GM03348 (cell line): Measurements from ENCODE around the gene HIPK4.
"Not testable (repeated sequence)": the region's sequence is repeated elsewhere in the genome, so short reads cannot be mapped to it uniquely, and the experiment has no call there.

Experiments
- DNase-seq: peaks from one replicate; pipeline ENCODE4 v3.0.0; 2012; ENCODE audit warnings: low spot score

The HIPK4 gene, protein sequence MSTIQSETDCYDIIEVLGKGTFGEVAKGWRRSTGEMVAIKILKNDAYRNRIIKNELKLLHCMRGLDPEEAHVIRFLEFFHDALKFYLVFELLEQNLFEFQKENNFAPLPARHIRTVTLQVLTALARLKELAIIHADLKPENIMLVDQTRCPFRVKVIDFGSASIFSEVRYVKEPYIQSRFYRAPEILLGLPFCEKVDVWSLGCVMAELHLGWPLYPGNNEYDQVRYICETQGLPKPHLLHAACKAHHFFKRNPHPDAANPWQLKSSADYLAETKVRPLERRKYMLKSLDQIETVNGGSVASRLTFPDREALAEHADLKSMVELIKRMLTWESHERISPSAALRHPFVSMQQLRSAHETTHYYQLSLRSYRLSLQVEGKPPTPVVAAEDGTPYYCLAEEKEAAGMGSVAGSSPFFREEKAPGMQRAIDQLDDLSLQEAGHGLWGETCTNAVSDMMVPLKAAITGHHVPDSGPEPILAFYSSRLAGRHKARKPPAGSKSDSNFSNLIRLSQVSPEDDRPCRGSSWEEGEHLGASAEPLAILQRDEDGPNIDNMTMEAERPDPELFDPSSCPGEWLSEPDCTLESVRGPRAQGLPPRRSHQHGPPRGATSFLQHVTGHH

DNA sequence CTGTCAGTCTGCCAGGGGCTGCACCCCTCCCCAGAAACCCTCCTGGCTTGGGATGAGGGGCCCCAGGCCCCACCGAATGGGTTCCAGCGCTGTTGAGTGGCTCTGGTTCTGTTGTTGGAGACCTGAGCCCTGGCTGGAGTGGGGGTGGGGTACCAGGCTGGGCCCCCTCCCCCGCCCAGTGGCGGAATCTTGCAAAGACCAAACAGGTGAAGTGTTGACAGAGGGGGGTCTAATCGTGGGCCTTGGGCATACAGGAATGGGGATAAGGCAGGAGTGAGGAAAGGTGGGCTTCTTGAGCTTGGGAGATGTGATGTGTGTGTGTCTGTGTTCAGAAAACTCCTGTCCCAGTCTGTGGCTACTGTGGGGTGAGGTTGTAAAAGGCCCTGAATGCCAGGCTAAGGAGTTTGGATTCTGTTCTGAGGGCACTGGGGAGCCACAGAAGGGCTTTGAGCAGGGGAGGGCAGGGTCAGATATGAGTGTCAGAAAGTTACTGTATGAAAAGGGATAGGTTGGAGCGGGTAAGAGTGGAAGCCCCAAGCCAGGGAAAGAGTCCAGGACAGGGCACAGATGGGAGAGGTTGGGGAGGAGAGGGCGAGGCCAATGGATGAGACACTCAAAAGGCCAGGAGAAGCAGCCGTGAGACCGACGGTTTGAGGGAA lies at the start of gene HIPK4:
HIPK4 (minus strand) TSS at position 98 of the 659 bp plus-strand sequence. CDS start 279 bp downstream, outside the sequence.
- no peak for DNase-seq

DNA sequence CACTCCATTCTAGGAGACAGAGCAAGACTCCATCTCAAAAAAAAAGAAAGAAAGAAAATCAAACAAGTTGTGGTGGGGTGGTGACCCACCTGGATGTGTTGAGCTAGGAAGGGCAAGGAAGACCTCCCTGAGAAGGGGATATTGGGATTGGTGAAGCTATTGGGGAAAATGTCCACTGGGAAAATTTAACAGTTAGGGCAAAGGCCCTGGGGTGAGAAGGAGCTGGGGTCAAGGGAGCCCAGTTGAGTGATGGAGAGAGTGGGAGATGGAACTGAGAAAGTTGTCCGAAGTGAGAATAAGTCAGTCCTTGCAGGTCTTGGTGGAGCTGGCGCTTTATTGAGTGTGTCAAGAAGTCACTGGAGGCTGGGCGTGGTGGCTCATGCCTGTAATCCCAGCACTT lies 48.3 kb upstream of the HIPK4 start:
- DNase-seq: no peak

DNA sequence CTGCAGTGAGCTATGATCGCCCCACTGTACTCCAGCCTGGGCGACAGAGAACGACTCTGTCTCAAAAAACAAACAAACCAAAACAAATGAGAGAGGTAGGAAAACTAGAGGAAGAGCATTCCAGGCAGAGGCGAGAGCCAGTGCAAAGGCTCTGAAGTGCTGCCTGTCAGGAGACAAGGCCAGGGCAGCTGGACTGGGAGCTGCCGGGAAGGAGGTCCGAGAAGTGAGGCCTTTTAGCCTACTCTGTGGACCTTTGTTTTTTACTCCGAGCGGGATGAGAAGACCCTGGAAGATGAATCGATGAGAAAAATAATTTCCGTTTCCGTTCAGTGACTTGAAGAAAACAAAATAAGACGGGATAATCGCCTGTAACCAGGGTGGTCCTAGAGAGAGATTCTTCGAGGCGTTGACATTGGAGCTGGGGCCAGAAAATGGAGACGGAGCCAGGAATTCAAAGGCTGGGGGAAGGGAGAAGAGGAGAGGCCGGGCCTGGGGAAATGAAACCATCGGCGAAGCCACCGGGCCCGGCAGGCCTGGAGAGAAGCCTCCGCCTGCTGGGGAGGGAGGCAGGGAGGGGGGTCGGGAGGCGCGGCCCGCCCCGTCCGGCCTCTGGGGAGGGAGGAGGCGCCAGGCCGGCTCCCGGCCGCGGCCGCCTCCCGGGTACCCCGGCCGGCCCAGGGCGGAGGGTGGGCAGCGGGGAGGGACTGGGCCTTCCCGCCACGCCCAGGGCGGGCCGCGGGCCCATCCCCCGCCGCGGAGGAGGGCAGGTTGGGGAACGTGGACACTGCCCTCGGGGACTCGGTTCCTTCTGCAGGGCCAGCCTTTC lies 43.6 kb upstream of the HIPK4 start:
- DNase-seq: peak; percentile 95

DNA sequence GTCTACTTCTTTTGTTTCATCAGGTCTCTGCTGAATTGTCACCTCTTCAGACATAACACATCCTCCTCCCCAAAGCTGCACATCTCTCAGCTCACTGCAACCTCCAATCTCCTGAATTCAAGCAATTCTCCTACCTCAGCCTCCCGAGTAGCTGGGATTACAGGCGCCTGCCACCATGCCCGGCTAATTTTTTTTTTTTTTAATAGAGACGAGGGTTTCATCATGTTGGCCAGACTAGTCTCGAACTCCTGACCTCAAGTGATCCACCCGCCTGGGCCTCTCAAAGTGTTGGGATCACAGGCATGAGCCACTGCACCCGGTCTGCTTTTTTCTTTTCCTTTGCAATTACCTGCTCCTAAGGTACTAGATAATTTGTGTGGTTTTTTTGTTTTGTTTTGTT lies 42.8 kb upstream of the HIPK4 start:
- not testable (repeated sequence) for DNase-seq

DNA sequence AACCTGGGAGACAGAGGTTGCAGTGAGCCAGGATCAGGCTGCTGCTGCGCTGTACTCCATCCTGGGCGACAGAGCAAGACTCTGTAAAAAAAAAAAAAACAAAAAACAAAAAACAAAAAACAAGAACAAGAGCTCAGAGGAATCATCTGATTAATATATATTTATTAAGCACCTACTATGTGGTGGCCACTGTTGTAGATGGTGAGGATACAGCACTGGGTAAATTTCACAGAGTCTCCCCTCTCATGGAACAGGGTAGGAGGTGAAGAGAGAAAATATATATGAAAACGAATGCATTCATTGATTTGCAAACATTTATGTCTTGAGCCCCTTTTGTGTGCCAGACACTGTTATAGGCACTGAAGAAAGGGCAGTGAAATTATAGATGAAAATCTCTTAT lies 41.7 kb upstream of the HIPK4 start:
- no peak for DNase-seq

DNA sequence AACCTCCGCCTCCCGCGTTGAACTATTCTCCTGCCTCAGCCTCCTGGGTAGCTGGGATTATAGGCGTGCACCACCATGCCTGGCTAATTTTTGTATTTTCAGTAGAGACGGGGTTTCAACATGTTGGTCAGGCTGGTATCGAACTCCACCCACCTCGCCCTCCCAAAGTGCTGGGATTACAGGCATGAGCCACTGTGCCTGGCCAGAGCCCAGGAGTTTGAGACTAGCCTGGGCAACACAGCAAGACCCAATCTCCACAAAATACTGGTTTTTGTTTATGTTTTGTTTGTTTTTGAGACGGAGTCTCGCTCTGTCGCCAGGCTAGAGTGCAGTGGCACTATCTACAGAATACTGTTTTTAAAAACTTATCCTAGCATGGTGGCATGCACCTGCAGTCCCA lies 40.3 kb upstream of the HIPK4 start:
- not testable (repeated sequence) for DNase-seq

DNA sequence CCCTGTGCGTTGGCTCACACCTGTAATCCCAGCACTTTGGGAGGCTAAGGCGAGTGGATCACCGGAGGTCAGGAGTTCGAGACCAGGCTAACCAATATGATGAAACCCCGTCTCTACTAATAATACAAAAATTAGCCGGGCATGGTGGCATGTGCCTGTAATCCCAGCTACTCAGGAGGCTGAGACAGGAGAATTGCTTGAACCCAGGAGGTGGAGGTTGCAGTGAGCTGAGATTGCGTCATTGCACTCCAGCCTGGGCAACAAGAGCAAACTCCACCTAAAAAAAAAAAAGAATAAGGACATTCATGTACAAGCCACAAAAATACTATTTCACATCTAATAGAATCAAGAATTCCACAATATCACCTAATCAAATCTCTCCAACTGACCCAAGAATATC lies 38.2 kb upstream of the HIPK4 start:
- DNase-seq: not testable (repeated sequence)

DNA sequence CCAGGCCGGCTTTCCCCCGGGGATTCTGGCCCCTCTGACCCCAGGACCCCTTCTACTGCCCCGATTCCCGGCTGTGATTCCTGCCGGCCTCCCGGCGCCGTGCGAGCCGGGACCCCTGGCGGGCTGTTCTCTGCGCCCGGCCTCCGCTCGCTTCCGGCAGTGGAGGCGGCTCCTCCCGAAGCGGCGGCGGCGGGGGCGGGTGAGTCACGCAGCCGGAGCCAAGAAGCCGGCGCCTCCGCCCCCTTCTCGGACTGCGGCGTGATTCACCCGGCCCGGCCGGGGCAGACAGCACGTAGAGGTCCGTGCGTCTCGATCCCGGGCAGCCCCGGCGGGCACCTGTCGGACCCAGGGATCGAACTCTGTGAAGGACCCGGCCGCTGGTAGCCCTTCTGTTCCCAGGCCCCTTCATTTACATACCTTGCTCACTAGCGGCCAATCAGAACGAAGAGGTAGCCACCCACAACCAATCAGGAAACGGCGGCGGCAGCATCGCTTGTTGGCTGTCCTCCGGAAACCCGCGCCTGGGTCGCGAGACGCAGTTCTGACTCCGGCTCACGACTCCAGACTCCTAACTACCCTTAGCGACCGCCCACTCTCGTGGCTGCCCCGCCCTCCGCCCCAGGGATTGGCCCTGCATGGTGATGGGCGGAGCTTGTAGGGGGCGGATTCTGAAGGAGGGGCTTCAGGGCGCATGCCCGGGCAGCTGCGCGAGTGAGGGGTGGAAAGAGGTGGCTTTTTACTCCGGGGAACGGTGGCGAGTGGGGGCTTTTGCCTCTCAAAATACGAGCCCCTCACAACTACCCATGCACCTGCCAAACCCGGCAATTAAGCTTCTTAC lies 35.7 kb upstream of the HIPK4 start, which contains the start of gene SERTAD1:
SERTAD1 (minus strand) TSS at position 543 of the 838 bp plus-strand sequence. CDS start 2,446 bp downstream, outside the sequence.
- DNase-seq: peak; percentile 98

DNA sequence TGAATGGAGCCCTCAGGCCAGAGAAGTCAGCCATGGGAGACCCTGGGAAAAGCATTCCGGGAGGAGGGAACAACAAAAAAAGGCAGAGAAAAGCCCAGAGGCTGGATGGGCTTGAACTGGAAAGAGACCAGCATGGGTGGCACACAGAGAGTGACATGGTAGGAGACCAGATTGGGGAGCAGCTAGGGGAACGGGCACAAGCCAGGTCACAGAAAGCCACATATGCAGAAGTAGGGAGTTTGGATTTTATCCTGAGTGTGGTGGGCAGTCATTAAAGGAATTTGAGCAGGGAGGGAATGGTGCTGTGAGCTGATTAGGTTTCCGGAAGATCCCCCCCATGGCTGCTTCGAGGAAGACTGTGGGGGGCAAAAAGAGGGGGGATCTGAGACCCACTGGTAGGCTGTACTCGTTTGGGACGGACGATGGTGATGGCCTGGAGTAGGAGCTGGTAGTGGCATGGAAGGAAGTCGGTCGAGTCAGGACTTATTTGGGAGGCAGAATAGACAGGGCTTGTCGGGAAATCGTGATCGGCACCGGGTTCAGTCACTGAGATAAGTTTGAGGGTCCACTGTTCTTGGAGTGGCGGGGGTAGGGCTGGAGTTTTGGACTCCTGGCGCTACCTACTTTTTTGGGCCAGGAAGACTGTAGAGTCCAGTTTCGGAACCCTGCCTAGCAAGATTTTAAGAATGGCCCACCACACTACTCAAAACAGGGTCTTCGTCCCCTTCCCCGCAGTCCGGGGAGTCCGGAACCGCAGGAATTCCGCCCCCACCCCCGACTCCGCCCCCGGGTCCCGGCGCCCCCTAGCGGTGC lies 34.9 kb upstream of the HIPK4 start:
- DNase-seq: no peak

DNA sequence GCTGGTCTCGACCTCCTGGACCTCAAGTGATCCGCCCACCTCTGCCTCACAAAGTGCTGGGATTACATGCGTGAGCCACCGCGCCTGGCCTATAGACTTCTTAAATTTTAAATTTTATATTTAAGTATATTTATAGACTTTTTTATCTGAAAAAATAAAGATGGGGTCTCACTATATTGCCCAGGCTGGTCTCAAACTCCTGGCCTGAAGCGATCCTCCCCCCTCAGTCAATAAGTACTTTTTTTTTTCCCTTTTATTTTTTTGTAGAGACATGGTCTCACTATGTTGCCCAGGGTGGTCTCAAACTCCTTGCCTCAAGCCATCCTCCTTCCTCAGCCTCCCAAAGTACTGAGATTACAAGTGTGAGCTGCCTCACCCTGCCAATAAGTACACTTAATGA lies 34.0 kb upstream of the HIPK4 start:
- DNase-seq: no peak

DNA sequence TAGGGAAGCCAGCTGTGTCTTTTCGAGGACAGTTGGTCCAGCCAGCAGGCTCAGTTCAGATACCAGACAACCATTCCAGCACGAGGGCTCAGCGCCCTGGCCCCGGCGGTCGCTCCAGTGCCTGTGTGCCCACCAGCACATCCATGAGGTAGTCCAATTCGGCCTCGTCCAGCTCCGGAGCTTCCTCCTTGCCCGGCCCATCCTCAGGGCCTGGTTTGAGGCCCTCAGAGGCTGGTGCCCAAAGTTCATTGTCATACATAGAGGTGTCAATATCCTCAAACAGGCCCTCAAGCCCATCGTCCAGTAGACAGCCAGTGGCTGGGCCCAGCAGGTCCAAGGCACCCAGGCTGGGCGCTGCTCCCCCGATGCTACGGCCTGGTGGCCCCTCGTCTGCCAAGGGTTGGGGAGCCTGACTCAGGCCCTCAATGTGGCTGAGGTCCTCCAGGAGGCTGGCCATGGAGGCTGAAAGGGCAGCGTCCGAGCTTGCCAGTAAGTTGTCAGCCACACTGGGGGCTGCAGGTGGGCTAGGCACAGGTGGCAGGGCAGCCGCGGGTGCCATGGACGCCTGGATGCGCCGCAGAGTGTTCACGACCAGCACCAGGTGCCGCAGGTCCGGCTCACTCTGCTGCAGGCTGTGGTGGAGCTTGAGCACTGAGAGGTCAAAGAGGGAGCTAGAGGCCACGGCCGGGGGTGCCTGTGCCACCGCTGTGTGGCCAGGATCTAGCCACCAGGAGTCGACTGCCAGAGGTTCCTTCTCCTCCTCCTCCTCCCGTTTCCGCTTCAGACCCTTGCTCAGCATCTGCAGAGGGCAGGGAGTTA lies 33.0 kb upstream of the HIPK4 start:
- no peak for DNase-seq

DNA sequence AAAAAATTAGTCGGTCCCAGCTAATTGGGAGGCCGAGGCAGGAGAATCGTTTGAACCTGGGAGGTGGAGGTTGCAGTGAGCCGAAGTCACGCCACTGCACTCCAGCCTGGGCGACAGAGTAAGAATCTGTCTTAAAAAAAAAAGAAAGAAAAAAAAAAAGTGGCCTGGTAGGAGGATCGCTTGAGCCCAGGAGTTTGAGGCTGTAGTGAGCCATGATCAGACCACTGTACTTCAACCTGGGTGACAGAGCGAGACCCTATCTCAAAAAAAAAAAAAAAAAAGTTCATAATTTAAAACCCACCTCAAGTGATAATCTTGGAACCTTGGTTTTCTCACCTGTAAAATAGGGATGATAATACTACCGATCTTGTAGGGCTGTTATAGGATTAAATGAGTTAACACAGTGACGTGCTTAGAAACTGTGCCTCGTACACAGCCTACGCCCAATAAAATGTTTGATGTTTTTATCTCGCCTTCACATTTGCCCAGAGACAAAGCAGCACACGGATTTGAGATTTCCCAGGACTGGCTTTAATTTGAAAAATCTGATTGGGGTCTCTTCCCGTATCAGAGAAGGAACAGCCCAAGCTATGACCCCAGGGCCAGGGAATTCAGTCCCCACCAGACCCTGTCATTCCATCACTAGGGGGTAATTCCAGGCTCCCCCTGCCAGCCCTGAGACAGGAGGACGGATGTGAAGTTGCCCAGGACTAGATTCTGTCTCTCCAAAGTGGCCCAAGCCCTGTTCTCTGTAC lies 32.2 kb upstream of the HIPK4 start:
- DNase-seq: no peak

DNA sequence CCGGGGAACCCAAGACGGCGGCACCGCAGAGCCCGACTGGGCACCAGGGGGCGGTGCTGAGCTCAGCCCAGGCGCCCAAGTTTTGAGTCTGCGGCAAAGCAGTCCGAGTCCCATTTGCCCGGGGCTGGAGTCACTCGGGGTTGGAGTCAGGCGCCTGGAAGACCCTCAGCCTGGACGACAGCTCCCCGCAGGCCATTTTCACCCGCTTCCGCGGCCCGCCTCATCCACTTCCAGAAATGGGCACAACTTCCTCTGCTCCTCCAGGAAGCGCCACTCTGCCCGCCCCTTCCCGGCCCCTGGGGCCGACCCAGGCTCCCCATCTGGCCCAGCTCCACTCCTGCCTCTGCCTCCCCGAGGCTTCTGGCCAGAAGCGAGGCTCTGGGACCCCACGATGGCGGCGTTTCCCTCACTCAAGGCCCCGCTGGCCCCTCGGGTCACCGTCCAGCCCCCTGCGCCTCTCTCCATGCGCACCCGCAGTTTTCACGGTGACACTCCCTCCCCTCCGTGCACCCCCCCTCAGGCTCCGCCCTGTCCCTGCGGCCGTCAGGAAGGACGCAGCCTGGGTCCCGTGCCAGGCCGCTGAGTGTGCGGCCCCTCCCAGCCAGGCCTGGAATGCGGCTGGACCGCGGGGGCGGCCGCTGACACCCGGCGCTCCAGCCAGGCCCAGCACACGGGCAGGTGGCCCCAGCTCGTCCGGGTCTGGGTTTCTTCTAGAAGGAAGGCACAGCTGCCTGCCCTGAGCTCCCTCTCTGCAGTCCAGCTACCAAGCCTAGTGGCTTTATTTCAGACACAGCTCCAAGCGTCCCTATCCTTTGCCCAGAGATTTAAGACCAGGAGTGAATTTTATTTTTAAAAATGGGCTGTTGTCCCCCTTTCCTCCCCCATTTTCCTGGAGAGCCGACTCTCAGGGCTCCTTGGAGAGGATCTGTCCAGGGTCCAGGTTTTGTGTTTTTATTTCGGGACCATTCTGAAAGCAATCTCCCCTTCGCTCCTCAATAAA lies 31.1 kb upstream of the HIPK4 start:
- peak; percentile 96 for DNase-seq

DNA sequence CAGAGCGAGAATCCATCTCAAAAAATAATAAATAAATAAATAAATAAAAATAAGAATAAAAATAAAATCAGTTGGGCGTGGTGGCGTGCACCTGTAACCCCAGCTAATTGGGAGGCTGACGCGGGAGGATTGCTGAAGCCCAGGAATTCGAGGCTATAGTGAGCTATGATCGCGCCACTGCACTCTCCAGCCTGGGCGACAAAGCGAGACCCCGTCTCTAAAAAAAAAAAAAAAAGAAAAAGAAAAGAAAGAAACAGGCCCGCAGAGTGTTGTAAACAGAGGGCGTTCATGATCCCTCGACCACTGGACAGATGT lies 30.4 kb upstream of the HIPK4 start:
- DNase-seq: no peak

DNA sequence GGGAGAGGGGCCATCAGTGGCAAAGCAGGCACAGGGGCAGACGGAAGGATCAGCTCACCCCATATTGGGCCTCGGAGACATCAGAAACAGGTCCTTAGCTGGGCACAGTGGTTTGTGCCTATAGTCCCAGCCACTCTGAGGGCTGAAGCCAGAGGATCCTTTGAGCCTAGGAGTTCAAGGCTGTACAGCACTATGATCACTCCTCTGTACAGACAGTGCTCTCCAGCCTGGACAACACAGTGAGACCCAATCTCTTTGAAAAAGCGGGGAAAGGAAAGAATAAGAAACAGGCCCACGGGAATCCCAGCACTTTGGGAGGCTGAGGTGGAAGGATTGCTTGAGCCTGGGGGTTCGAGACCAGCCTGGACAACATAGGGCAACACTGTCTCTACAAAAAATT lies 29.8 kb upstream of the HIPK4 start:
- DNase-seq: no peak

DNA sequence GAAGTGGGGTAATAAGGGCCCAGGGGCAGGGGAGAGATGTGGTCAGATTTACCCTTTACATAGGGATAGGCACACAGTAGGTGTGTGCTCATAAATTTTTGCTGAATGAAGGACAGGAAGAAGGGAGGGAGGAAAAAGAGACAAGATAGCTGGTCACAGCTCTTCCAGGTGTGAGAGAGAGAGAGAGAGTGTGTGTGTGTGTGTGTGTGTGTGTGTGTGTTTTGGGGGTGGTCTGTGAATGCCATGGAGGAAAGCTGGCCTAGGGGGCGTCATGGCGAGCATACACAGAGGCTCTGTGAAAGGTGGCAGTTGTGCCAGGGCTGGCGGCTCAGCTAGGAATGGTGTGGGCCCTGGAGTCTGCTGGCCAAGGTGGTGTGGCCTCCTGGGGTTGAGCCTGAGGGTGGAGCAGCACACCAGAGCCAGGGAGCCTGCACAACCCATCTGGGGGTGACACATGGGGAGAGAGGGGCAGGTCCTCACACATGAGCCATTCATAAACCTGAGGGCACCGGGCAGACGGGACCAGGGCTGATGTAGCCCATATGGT lies 29.2 kb upstream of the HIPK4 start:
- no peak for DNase-seq

DNA sequence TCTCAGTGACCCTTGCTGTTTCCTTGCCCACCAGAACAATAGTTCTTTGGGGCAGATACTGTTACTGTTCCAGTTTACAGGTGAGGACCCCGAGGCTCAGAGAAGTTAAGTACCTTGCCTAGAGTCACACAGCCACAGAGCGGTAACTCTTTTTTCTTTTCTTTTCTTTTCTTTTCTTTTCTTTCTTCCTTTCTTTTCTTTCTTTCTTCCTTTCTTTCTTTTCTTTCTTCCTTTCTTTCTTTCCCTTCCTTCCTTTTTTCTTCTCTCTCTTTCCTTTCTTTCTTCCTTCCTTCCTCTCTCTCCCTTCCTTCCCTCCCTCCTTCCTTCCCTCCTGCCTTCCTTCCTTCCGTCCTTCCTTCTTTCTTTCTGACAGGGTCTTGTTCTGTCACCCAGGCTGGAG lies 28.1 kb upstream of the HIPK4 start:
- DNase-seq: no peak
